PC-9 (cell line): ENCODE results near the gene COL4A1. TPM values are rescaled to one million over a fixed set of nuclear protein-coding genes. Genes with fewer than 3 reads are reported as not detected.

Experiments used
- BruUV-seq: library from RNA; stranded (reverse); fragments of 400-500 nt; replicated peaks from 2 replicates; lab custom pipeline; 2021; lab: Mats Ljungman, UMichigan
- CTCF ChIA-PET: fragments of 300-600 bp; sonication (Branson Sonifier 250); formaldehyde crosslinking; loops from one replicate; lab custom pipeline; 2022; ENCODE audit warnings: antibody characterized with exemption; lab: Charles Lee
- POLR2A ChIA-PET: fragments of 300-600 bp; sonication (Branson Sonifier 250); formaldehyde crosslinking; loops from one replicate; lab custom pipeline; 2022; ENCODE audit warnings: antibody characterized with exemption; ENCODE audit not compliant: unreplicated experiment; lab: Charles Lee
- DNase-seq, 2 experiments: peaks; one replicate each; pipeline versions ENCODE4 v3.0.0 to v3.0.0-alpha.2; 2015 to 2022; ENCODE audit warnings: mixed read lengths in 1 of 2
- H2AFZ ChIP-seq: fragments of 200-600 bp; sonication (generic); 2 replicates; pipeline ENCODE4 v1.8.1; 2017; ENCODE audit warnings: antibody characterized with exemption
- H3F3A ChIP-seq: fragments of 200-600 bp; sonication (generic); 2 replicates; pipeline ENCODE4 v1.8.1; 2017; ENCODE audit warnings: antibody characterized with exemption, mild to moderate bottlenecking, low read depth; ENCODE audit not compliant: insufficient read depth
- H3K27ac ChIP-seq: fragments of 200-600 bp; sonication (generic); 2 replicates; pipeline ENCODE4 v1.6.1; 2016; ENCODE audit warnings: mixed run types
- H3K27me3 ChIP-seq: fragments of 200-600 bp; sonication (generic); 2 replicates; pipeline ENCODE4 v1.6.1; 2016; ENCODE audit warnings: low read depth, mixed run types; ENCODE audit not compliant: insufficient read depth
- H3K36me3 ChIP-seq: fragments of 200-600 bp; sonication (generic); 2 replicates; pipeline ENCODE4 v1.6.1; 2016; ENCODE audit warnings: low read depth, mixed run types
- H3K4me1 ChIP-seq: fragments of 200-600 bp; sonication (generic); replicated peaks from 2 replicates; pipeline ENCODE4 v1.6.1; 2016; ENCODE audit warnings: mixed run types; ENCODE audit not compliant: insufficient read depth
- H3K4me2 ChIP-seq: fragments of 200-600 bp; sonication (generic); 2 replicates; pipeline ENCODE4 v1.6.1; 2017; ENCODE audit warnings: mixed run types
- H3K4me3 ChIP-seq: fragments of 200-600 bp; sonication (generic); 2 replicates; pipeline ENCODE4 v1.6.1; 2016; ENCODE audit warnings: mixed run types
- H3K79me2 ChIP-seq: fragments of 200-600 bp; sonication (generic); 2 replicates; pipeline ENCODE4 v1.6.1; 2017; ENCODE audit warnings: low read depth, mixed run types
- H3K9me2 ChIP-seq: fragments of 200-600 bp; sonication (generic); 2 replicates; pipeline ENCODE4 v1.8.1; 2017; ENCODE audit warnings: mild to moderate bottlenecking; ENCODE audit not compliant: insufficient read depth
- H3K9me3 ChIP-seq: fragments of 200-600 bp; sonication (generic); 2 replicates; pipeline ENCODE4 v1.8.1; 2016; ENCODE audit warnings: low read depth; ENCODE audit not compliant: insufficient read depth
- H4K20me1 ChIP-seq: fragments of 200-600 bp; sonication (generic); 2 replicates; pipeline ENCODE4 v1.8.1; 2017; ENCODE audit not compliant: insufficient read depth
- EZH2 ChIP-seq: fragments of 200-600 bp; sonication (generic); IDR thresholded peaks from 2 replicates; pipeline ENCODE4 v1.8.0; 2017; ENCODE audit warnings: antibody characterized with exemption, low read depth
- intact Hi-C: fragments of 100-400 bp; cut with micrococcal nuclease; formaldehyde crosslinking; loops from one replicate; pipeline ENCODE4 v1.10.0; 2022; ENCODE audit not compliant: unreplicated experiment
- total RNA-seq: library from RNA; stranded (reverse); gene quantifications from 2 replicates; pipeline ENCODE4 v1.2.3, GENCODE V29; 2021
- TF ChIP-seq, protein P1 (sequence below): fragments of 200-600 bp; sonication (generic); conservative IDR thresholded peaks from 2 replicates; pipeline ENCODE4 v1.6.1; 2017; ENCODE audit warnings: mixed run types, antibody characterized with exemption, mild to moderate bottlenecking, moderate library complexity

COL4A1 gene
- total RNA-seq, 1 experiment from 2014 or later, result 24.5 TPM

DNA sequence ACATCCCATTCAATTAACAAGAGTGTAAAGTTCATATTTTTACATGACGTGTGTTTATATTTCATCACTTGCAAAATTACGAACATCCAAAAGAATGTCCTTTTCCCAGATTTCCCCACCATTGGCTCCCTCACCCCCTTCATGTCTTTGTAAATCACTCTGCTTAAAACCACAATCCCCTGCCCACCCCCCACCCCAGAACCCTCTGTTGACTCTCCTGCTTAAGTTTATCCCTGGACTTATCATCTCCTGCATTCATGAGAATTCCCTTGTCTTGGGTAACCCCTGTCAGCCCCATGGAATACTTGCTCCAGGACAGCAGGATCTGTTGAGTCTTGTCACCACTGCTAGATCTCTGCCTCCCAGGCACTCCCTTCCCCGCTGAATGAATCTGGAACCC lies 109.9 kb downstream of the COL4A1 start:
- no peak for DNase-seq

DNA sequence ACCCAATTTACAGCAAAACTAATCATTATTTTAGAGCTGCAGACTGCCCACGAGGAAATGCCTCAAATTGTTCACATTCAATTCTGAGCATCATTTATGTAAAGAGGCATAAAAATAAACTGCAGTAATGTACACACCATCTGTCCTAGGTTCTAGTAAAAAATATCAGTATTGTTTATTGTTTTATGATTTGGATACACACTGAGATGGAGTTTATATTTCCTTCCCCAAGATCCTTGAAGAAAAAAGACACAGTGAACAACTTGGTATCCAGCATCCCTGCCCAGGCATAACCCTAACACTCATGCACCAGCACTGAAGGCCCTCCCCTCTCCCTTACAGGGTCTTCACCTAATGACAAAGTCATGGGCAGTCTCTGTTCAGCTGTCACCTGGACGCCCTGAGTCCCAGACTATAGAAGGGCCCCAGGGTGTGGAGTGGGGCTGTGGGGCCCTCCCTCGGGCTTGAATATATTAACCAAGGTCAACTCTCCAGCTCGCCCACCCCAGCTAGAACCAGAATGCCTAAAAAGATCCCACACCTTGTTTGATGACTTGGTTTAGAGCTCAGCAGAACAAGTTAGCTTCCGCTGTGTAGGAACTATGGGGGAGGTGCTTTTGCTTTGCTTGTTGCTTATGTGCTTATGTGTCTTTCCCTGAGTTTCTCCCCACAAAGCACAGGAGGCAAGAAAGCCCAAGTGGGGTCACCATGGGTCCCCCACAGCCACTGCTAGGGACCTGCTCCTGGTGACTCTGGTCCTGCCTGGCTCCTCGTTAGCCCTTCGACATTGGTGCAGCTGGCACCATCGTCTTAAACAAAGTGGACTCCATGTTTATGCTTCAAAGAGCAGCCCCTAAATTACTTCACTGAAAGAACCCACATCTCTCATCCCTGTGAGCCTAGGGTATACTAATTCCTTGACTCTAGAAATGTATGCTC lies 111.1 kb downstream of the COL4A1 start:
- H3K79me2 ChIP-seq, result no peaks in the 10 kb centered on the region
- peak in 1 of 2 experiments; percentile 32 for DNase-seq
- H3F3A ChIP-seq, result no peaks in the 10 kb centered on the region
- H3K4me3 ChIP-seq, result no peak overlapping the region
- no peaks in the 10 kb centered on the region for H4K20me1 ChIP-seq
- H3K27ac ChIP-seq, result no peak overlapping the region
- H3K36me3 ChIP-seq, result no peaks in the 10 kb centered on the region
- H2AFZ ChIP-seq, result no peak overlapping the region
- no peak overlapping the region for H3K4me2 ChIP-seq
- ChIA-PET POLR2A (no interaction called here), CTCF (no interaction called here)
- BruUV-seq, result no TSS peak
- no peaks in the 10 kb centered on the region for H3K4me1 ChIP-seq
- TF ChIP-seq EZH2, result no peak
- TF ChIP-seq, protein P1, sequence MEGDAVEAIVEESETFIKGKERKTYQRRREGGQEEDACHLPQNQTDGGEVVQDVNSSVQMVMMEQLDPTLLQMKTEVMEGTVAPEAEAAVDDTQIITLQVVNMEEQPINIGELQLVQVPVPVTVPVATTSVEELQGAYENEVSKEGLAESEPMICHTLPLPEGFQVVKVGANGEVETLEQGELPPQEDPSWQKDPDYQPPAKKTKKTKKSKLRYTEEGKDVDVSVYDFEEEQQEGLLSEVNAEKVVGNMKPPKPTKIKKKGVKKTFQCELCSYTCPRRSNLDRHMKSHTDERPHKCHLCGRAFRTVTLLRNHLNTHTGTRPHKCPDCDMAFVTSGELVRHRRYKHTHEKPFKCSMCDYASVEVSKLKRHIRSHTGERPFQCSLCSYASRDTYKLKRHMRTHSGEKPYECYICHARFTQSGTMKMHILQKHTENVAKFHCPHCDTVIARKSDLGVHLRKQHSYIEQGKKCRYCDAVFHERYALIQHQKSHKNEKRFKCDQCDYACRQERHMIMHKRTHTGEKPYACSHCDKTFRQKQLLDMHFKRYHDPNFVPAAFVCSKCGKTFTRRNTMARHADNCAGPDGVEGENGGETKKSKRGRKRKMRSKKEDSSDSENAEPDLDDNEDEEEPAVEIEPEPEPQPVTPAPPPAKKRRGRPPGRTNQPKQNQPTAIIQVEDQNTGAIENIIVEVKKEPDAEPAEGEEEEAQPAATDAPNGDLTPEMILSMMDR, result no peak
- intact Hi-C loops, result no loop called here
- no peaks in the 10 kb centered on the region for H3K9me3 ChIP-seq
- H3K9me2 ChIP-seq, result no peaks in the 10 kb centered on the region
- H3K27me3 ChIP-seq, result no peaks in the 10 kb centered on the region

More for the DNA sequence above, 109.9 kb downstream of the COL4A1 start:
- TF ChIP-seq, protein P1, result no peak
- no peak for TF ChIP-seq EZH2
- ChIA-PET POLR2A (no interaction called here), CTCF (no interaction called here)
- H3K4me1 ChIP-seq, result no peaks in the 10 kb centered on the region
- no peak overlapping the region for H3K27ac ChIP-seq
- no peaks in the 10 kb centered on the region for H3K9me3 ChIP-seq
- H2AFZ ChIP-seq, result no peak overlapping the region
- no peaks in the 10 kb centered on the region for H3K36me3 ChIP-seq
- H3K9me2 ChIP-seq, result no peaks in the 10 kb centered on the region
- H3K79me2 ChIP-seq, result no peaks in the 10 kb centered on the region
- H3K4me2 ChIP-seq, result no peak overlapping the region
- no peak overlapping the region for H3K4me3 ChIP-seq
- no TSS peak for BruUV-seq
- no peaks in the 10 kb centered on the region for H3F3A ChIP-seq
- no peaks in the 10 kb centered on the region for H3K27me3 ChIP-seq
- H4K20me1 ChIP-seq, result no peaks in the 10 kb centered on the region
- intact Hi-C loops, result no loop called here

DNA sequence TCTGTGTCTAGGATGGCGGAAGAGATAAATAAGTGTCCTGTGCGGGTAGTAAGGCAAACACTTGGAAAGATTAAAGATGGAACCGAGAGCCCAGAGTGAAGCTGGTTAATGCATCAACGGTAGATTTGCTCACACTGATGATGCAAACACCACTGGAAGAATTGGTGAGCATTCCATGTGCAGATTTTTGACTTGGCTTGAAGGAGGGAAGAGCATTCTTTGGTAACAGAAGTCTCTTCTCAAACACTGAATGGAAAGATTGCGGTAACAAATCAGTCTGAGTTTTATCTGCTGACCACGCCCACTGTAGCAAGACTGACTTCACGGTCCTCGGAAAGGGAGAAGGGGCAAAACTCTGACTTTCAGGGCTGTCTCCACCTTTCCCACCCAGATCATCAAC lies 112.5 kb downstream of the COL4A1 start:
- TF ChIP-seq, protein P1, result no peak
- ChIA-PET POLR2A (interaction anchor here (0.6 kb wide), 1 partner anchor 920 kb away, joined by 4 read pairs; no protein-coding TSS in a partner anchor), CTCF (no interaction called here)
- Histone ChIP-seq H3F3A (no peaks in the 10 kb centered on the region), H3K4me2 (no peak overlapping the region), H3K36me3 (no peaks in the 10 kb centered on the region), H3K4me3 (no peak overlapping the region), H3K79me2 (no peaks in the 10 kb centered on the region), H3K4me1 (no peaks in the 10 kb centered on the region), H3K9me3 (no peaks in the 10 kb centered on the region), H3K9me2 (no peaks in the 10 kb centered on the region), H3K27me3 (no peaks in the 10 kb centered on the region), H4K20me1 (no peaks in the 10 kb centered on the region), H3K27ac (no peak overlapping the region), H2AFZ (no peak overlapping the region)
- peak in 1 of 2 experiments; percentile 32 for DNase-seq
- intact Hi-C loops, result no loop called here
- BruUV-seq, result no TSS peak
